GM23338 (cell line): ENCODE results near the gene TNNI3K. TPM values are rescaled to one million over a fixed set of nuclear protein-coding genes. Genes with fewer than 3 reads are reported as not detected.

ENCODE experiments used
- ATAC-seq: fragments of 200-7000 bp; cut with Tn5 transposase; 3 replicates; pipeline ENCODE4 v1.9.1; 2020
- DNase-seq: peaks from one replicate; pipeline ENCODE4 v3.0.0-alpha.2; 2015; ENCODE audit warnings: low spot score
- H2AFZ ChIP-seq: fragments of 200-600 bp; sonication (generic); 2 replicates; pipeline ENCODE4 v1.8.0; 2016; ENCODE audit warnings: antibody characterized with exemption, mild to moderate bottlenecking, moderate library complexity
- H3F3A ChIP-seq: fragments of 200-600 bp; sonication (generic); replicated peaks from 2 replicates; pipeline ENCODE4 v1.8.0; 2017; ENCODE audit warnings: antibody characterized with exemption, mixed run types, low read depth
- H3K27ac ChIP-seq: fragments of 200-600 bp; sonication (generic); 2 replicates; pipeline ENCODE4 v1.6.1; 2016; ENCODE audit warnings: low read depth
- H3K27me3 ChIP-seq: fragments of 200-600 bp; sonication (generic); 2 replicates; pipeline ENCODE4 v1.8.0; 2016; ENCODE audit warnings: mild to moderate bottlenecking, mixed run types, moderate library complexity; ENCODE audit not compliant: insufficient read depth
- H3K36me3 ChIP-seq: fragments of 200-600 bp; sonication (generic); 2 replicates; pipeline ENCODE4 v1.8.0; 2016; ENCODE audit warnings: mild to moderate bottlenecking; ENCODE audit not compliant: insufficient read depth
- H3K4me1 ChIP-seq: fragments of 200-600 bp; sonication (generic); 2 replicates; pipeline ENCODE4 v1.8.0; 2016; ENCODE audit warnings: mild to moderate bottlenecking, moderate library complexity; ENCODE audit not compliant: insufficient read depth
- H3K4me2 ChIP-seq: fragments of 200-600 bp; sonication (generic); 2 replicates; pipeline ENCODE4 v1.7.1; 2017; ENCODE audit warnings: mixed run types
- H3K4me3 ChIP-seq: fragments of 200-600 bp; sonication (generic); 2 replicates; pipeline ENCODE4 v1.6.1; 2016; ENCODE audit warnings: mixed run types
- H3K79me2 ChIP-seq: fragments of 200-600 bp; sonication (generic); replicated peaks from 2 replicates; pipeline ENCODE4 v1.8.0; 2017; ENCODE audit warnings: mild to moderate bottlenecking; ENCODE audit not compliant: insufficient read depth
- H3K9me2 ChIP-seq: fragments of 200-600 bp; sonication (generic); 2 replicates; pipeline ENCODE4 v1.8.0; 2017; ENCODE audit not compliant: insufficient read depth
- H4K20me1 ChIP-seq: fragments of 200-600 bp; sonication (generic); replicated peaks from 2 replicates; pipeline ENCODE4 v1.8.0; 2017; ENCODE audit warnings: mild to moderate bottlenecking; ENCODE audit not compliant: insufficient read depth
- H3K27ac Mint-ChIP-seq: 2 replicates; pipeline ENCODE4 v1.8.0; 2020; ENCODE audit warnings: inconsistent platforms, mild to moderate bottlenecking, moderate library complexity, mixed read lengths
- H3K27me3 Mint-ChIP-seq: 3 replicates; pipeline ENCODE4 v1.8.0; 2022; ENCODE audit warnings: low read depth, mild to moderate bottlenecking, moderate library complexity, mixed read lengths, inconsistent platforms; ENCODE audit not compliant: insufficient read depth, poor library complexity
- H3K36me3 Mint-ChIP-seq: 3 replicates; pipeline ENCODE4 v1.8.0; 2021; ENCODE audit warnings: low read depth, mild to moderate bottlenecking, inconsistent platforms, moderate library complexity, mixed read lengths
- H3K4me1 Mint-ChIP-seq: 3 replicates; pipeline ENCODE4 v1.8.0; 2020; ENCODE audit warnings: mild to moderate bottlenecking, inconsistent platforms, mixed read lengths
- H3K4me3 Mint-ChIP-seq: 3 replicates; pipeline ENCODE4 v1.8.0; 2021; ENCODE audit warnings: moderate library complexity, mild to moderate bottlenecking, inconsistent platforms, mixed read lengths
- H3K9me3 Mint-ChIP-seq: 3 replicates; pipeline ENCODE4 v1.8.0; 2020; ENCODE audit warnings: moderate library complexity, mild to moderate bottlenecking, inconsistent platforms, mixed read lengths
- JUNB ChIP-seq: IDR thresholded peaks from one replicate; pipeline ENCODE4 v1.6.1; 2016; ENCODE audit warnings: antibody characterized with exemption; ENCODE audit not compliant: unreplicated experiment
- NANOG ChIP-seq: IDR thresholded peaks from 2 replicates; pipeline ENCODE4 v1.6.1; 2016; ENCODE audit warnings: antibody characterized with exemption, borderline replicate concordance
- POLR2AphosphoS5 ChIP-seq: IDR thresholded peaks from 2 replicates; pipeline ENCODE4 v1.6.1; 2016; ENCODE audit warnings: antibody characterized with exemption, low read depth
- ZNF114 ChIP-seq: fragments of 250-450 bp; sonication (Bioruptor Pico); IDR thresholded peaks from 2 replicates; pipeline ENCODE4 v1.5.0; 2020; ENCODE audit warnings: mild to moderate bottlenecking, moderate library complexity
- polyA plus RNA-seq: library from polyadenylated mRNA; unstranded; fragments of >200 nt; fragmentation: Nextera tagmentation; extraction: Ambion mirVana; gene quantifications from 2 replicates; pipeline ENCODE4 v1.2.1, GENCODE V29; 2016
- total RNA-seq: library from RNA; depleted of rRNA; stranded (reverse); fragments of >200 nt; shearing (Covaris generic); gene quantifications from 2 replicates; pipeline ENCODE4 v1.2.3, GENCODE V29; 2014
- TF ChIP-seq, protein P1 (sequence below): IDR thresholded peaks from one replicate; pipeline ENCODE4 v1.6.1; 2018; ENCODE audit warnings: antibody characterized with exemption; ENCODE audit not compliant: unreplicated experiment
- TF ChIP-seq, protein P2 (sequence below): fragments of 250-450 bp; sonication (Bioruptor Pico); IDR thresholded peaks from 2 replicates; pipeline ENCODE4 v1.5.0; 2020; ENCODE audit warnings: mild to moderate bottlenecking, moderate library complexity

The TNNI3K gene
- total and polyA plus RNA-seq, 2 experiments from 2014 or later: not detected

DNA sequence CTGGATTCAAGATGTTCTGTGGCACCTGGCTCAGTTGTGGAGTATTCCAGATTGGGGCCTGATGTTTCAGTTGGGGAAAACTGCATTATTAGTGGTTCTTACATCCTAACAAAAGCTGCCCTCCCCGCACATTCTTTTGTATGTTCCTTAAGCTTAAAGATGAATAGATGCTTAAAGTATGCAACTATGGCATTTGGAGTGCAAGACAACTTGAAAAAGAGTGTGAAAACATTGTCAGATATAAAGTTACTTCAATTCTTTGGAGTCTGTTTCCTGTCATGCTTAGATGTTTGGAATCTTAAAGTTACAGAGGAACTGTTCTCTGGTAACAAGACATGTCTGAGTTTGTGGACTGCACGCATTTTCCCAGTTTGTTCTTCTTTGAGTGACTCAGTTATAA lies 29.9 kb upstream of the TNNI3K start:
- no peak for ATAC-seq

More for the DNA sequence above, 29.9 kb upstream of the TNNI3K start:
- no peaks in the 10 kb centered on the region for H3K4me1 ChIP-seq
- H4K20me1 ChIP-seq: no peaks in the 10 kb centered on the region
- Mint-ChIP-seq H3K36me3 (no peaks in the 10 kb centered on the region), H3K9me3 (no peaks in the 10 kb centered on the region), H3K27ac (no peak overlapping the region), H3K4me3 (no peak overlapping the region), H3K4me1 (peaks cover 3% of the 10 kb centered on the region; the same call in 2 of the 3 replicates), H3K27me3 (no peaks in the 10 kb centered on the region)
- H3K27ac ChIP-seq: no peak overlapping the region
- no peaks in the 10 kb centered on the region for H3K79me2 ChIP-seq
- no peak overlapping the region for H3K4me3 ChIP-seq
- TF ChIP-seq, protein P1, sequence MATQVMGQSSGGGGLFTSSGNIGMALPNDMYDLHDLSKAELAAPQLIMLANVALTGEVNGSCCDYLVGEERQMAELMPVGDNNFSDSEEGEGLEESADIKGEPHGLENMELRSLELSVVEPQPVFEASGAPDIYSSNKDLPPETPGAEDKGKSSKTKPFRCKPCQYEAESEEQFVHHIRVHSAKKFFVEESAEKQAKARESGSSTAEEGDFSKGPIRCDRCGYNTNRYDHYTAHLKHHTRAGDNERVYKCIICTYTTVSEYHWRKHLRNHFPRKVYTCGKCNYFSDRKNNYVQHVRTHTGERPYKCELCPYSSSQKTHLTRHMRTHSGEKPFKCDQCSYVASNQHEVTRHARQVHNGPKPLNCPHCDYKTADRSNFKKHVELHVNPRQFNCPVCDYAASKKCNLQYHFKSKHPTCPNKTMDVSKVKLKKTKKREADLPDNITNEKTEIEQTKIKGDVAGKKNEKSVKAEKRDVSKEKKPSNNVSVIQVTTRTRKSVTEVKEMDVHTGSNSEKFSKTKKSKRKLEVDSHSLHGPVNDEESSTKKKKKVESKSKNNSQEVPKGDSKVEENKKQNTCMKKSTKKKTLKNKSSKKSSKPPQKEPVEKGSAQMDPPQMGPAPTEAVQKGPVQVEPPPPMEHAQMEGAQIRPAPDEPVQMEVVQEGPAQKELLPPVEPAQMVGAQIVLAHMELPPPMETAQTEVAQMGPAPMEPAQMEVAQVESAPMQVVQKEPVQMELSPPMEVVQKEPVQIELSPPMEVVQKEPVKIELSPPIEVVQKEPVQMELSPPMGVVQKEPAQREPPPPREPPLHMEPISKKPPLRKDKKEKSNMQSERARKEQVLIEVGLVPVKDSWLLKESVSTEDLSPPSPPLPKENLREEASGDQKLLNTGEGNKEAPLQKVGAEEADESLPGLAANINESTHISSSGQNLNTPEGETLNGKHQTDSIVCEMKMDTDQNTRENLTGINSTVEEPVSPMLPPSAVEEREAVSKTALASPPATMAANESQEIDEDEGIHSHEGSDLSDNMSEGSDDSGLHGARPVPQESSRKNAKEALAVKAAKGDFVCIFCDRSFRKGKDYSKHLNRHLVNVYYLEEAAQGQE: no peak
- TF ChIP-seq, protein P2, sequence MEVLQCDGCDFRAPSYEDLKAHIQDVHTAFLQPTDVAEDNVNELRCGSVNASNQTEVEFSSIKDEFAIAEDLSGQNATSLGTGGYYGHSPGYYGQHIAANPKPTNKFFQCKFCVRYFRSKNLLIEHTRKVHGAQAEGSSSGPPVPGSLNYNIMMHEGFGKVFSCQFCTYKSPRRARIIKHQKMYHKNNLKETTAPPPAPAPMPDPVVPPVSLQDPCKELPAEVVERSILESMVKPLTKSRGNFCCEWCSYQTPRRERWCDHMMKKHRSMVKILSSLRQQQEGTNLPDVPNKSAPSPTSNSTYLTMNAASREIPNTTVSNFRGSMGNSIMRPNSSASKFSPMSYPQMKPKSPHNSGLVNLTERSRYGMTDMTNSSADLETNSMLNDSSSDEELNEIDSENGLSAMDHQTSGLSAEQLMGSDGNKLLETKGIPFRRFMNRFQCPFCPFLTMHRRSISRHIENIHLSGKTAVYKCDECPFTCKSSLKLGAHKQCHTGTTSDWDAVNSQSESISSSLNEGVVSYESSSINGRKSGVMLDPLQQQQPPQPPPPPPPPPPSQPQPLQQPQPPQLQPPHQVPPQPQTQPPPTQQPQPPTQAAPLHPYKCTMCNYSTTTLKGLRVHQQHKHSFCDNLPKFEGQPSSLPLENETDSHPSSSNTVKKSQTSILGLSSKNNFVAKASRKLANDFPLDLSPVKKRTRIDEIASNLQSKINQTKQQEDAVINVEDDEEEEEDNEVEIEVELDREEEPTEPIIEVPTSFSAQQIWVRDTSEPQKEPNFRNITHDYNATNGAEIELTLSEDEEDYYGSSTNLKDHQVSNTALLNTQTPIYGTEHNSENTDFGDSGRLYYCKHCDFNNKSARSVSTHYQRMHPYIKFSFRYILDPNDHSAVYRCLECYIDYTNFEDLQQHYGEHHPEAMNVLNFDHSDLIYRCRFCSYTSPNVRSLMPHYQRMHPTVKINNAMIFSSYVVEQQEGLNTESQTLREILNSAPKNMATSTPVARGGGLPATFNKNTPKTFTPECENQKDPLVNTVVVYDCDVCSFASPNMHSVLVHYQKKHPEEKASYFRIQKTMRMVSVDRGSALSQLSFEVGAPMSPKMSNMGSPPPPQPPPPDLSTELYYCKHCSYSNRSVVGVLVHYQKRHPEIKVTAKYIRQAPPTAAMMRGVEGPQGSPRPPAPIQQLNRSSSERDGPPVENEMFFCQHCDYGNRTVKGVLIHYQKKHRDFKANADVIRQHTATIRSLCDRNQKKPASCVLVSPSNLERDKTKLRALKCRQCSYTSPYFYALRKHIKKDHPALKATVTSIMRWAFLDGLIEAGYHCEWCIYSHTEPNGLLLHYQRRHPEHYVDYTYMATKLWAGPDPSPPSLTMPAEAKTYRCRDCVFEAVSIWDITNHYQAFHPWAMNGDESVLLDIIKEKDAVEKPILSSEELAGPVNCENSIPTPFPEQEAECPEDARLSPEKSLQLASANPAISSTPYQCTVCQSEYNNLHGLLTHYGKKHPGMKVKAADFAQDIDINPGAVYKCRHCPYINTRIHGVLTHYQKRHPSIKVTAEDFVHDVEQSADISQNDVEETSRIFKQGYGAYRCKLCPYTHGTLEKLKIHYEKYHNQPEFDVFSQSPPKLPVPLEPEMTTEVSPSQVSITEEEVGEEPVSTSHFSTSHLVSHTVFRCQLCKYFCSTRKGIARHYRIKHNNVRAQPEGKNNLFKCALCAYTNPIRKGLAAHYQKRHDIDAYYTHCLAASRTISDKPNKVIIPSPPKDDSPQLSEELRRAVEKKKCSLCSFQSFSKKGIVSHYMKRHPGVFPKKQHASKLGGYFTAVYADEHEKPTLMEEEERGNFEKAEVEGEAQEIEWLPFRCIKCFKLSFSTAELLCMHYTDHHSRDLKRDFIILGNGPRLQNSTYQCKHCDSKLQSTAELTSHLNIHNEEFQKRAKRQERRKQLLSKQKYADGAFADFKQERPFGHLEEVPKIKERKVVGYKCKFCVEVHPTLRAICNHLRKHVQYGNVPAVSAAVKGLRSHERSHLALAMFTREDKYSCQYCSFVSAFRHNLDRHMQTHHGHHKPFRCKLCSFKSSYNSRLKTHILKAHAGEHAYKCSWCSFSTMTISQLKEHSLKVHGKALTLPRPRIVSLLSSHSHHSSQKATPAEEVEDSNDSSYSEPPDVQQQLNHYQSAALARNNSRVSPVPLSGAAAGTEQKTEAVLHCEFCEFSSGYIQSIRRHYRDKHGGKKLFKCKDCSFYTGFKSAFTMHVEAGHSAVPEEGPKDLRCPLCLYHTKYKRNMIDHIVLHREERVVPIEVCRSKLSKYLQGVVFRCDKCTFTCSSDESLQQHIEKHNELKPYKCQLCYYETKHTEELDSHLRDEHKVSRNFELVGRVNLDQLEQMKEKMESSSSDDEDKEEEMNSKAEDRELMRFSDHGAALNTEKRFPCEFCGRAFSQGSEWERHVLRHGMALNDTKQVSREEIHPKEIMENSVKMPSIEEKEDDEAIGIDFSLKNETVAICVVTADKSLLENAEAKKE: no peak
- no peak for TF ChIP-seq JUNB
- TF ChIP-seq POLR2AphosphoS5: no peak
- TF ChIP-seq NANOG: no peak
- no peak for TF ChIP-seq ZNF114 (CRISPR knock-in tag)
- no peaks in the 10 kb centered on the region for H3K9me2 ChIP-seq
- no peak overlapping the region for H2AFZ ChIP-seq
- no peak overlapping the region for H3K4me2 ChIP-seq
- H3F3A ChIP-seq: no peaks in the 10 kb centered on the region
- peak; percentile 1 for DNase-seq
- no peaks in the 10 kb centered on the region for H3K27me3 ChIP-seq
- no peaks in the 10 kb centered on the region for H3K36me3 ChIP-seq
